HG02943 (cell line): Measurements from ENCODE around the gene TLR5.

Source experiments
- ATAC-seq: cut with Tn5 transposase; IDR thresholded peaks from one replicate; pipeline ENCODE4 v1.9.1; 2021; ENCODE audit warnings: mild to moderate bottlenecking, low read depth, moderate library complexity; ENCODE audit not compliant: unreplicated experiment

The TLR5 gene

DNA sequence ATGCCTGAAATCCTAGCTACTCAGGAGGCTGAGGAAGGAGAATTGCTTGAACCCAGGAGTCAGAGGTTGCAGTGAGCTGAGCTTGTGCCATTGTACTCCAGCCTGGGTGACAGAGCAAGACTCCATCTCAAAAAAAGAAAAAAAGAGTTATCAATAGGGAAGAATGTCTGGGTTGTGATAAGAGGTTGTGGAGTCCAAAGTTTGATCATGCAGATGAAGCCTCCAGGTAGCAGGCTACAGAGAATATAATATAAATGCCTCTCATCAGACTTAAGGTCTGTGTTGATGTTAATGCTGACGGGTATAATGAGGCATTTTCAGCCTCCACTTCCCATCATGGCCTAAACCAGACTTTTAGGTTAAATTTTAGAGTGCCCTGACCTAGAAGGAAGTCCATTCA is 24.6 kb downstream of the TLR5 start:
- no peak for ATAC-seq

DNA sequence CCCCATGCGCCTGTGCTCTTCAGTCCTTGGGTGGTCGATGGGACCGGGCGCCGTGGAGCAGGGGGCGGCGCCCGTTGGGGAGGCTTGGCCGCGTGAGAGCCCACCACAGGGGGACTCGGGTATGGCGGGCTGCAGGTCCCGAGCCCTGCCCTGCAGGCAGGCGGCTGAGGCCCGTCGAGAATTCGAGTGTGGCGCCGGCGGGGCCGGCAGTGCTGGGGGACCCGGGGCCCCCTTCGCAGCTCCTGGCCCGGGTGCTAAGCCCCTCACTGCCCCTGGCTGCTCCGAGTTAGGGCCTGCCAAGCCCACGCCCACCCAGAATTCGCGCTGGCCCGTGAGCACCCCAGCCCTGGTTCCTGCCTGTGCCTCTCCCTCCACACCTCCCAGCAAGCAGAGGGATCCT is 26.1 kb downstream of the TLR5 start:
- ATAC-seq, result no peak

DNA sequence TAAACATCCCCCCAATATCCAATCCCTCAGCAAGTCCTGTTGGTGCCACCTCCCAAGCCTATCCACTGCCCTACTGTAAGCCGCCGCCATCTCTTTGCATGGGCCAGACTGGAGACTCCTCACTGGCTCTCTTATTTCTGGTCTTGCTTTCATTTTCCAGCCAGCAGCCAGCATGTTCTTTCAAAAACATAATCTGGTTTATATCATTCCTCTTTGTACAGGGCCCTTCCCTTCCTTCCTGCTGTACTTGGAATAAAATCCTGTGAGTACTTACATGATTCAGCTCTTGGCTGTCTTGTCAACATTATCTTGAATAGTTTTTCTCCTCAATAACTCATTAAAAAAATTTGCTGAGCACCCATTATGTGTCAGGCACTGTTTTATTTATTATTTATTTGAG is 28.2 kb downstream of the TLR5 start:
- no peak for ATAC-seq

DNA sequence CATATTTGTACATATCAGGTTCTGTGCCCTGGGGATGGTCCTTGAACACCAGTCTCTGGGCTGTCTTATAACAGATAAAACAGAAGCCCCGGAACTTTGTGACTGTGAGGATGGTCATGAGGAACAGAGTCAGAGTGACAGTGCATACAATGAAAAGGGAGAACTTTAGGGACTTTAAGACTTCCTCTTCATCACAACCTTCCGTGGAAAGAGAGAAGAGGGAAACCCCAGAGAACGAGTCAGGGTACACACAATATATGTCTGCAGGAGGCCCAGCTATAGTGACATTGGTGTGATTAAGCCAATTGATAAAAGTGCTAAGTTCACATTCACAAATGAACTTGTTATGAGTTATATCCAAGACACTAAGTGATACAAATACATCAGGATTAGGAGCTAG is 32.1 kb downstream of the TLR5 start:
- ATAC-seq, result no peak

DNA sequence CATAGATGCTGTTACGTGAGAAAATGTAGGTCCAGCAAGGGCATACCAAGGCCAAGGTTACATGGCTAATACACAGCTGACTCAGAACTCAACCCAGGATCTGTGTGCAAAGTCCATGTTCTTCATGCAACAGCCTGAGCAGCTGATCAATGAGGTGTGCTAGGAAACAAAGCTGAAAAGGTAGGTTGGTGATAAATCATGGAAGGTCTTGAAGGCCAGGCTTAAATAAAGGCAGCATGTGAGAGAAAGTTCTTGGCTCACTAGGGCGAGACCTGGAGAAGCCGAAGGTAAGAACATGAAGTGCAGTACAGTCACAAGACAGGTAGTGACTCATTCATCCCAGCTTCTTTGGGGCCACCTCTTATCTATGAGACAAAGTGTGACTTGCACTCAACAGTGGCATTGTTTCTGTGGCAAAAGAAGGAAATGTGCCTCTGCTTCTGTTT is 33.4 kb downstream of the TLR5 start:
- no peak for ATAC-seq

DNA sequence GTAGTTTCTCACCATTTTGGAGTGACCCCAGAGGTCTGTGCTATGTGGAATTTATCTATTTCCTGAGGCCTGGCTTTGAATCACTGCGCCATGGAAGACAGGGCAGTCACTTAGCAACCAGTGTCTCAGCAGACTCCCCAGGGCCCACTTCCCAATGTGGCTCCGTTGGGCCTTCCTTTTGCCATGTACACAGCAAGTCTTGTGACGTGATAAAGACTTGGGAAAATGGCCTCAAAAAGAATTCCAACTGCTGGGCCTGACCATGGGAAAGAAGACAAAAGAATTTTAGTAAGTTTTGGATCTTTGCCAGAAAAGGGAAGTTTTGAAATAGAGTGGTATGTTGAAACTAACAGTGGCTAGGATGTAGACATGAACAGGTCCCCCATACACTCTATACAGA is 36.2 kb downstream of the TLR5 start:
- no peak for ATAC-seq

DNA sequence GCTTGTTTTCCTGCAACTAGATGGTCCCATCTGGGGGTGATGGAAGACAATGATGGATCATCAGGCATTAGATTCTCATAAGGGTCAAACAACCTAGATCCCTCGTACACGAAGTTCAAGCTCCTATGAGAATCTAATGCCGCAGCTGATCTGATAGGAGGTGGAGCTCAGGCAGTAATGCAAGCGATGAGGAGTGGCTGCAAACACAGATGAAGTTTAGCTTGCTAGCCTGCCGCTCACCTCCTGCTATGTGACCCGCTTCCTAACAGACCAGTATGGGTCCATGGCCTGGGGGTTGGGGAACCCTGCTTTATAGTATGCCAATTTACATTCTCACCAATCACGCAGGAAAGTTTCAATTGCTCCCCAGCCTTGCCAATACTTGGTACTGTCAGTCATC is 37.5 kb downstream of the TLR5 start:
- no peak for ATAC-seq

DNA sequence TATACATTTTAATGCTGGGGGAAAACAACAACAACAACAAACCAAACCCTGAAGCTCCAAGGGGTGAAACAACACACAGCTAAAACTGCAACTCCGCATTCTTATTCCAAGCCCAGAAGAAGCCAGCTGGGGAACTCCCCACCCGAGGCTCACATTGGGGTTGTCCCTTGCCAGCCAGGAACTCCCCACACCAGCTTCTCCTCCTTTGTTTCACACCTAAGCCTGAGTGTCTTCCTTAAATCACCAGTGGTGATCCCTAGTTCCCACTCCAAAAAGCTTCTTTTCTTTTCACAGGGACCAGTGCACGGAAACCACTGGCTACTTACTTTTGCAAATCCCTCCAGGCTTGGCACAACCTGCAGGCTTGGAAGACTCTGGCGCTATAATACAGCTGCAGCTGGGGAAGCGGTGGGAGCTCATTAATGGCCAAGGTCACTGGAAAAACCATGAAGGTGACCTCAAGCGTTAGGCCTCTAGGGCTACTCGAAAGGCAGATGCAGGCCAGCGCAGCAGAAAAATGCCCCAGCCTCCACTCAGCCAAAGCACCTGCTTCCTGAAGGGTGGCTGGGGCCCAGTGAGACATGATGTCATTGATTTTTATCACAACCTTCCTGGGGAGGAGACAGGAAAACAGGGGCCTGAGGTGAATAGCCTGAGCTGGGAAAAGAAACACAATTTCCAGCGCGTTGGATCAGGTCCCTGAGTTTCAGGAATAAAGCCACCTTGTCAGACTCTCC is 40.1 kb downstream of the TLR5 start:
- ATAC-seq, result no peak

DNA sequence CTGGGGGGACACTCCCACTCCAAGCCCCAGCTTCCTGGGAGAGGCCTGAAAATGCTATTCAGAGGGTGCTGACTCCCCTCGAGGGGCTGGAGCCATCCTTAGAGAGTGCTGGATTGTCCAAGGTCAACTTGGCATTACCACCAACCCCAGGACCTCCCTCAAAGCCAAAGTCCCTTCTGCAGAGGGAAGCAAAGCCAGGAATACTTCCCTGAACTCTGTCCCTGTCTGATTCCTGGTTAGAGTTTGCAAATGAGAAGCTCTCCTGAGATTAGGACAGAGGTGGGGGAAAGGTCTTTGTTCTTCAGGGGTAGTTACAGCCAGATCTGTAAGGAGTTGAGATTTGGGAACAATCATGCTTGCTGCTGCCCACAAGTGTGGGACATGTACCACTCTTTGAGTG is 45.3 kb downstream of the TLR5 start:
- ATAC-seq, result no peak

DNA sequence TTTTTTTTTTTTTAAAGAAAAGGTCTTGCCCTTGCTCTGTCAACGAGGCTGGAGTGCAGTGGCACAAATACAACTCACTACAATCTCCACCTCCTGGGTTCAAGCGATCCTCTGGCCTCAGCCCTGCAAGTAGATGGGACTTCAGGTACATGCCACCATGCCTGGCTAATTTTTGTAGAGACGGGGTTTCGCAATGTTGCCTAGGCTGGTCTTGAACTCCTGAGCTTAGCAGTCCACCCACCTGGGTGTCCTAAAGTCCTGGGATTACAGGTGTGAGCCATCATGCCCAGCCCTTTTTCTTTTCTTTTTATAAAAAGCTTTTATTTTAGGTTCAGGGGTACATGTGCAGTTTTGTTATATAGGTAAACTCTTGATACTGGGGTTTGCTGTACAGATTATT is 47.2 kb downstream of the TLR5 start:
- no peak for ATAC-seq

DNA sequence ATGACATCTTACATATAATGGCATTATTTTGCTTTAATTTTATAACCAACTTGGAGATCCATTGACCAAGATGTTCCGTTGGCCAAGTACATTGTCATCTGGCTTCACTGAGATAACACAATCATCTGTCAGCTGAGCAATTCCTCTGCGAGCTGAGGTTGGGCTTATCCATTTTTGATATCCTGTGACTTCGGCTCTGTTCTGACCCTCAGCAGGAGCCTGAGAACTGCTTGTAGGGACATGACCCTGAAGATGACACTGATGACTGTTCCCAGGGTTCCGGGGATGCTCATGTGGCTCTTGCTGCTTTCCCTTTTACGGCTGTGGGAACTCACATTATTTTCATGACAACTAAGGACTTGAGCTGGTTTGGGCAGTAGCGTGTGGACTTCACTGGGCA is 51.2 kb downstream of the TLR5 start:
- ATAC-seq, result no peak

DNA sequence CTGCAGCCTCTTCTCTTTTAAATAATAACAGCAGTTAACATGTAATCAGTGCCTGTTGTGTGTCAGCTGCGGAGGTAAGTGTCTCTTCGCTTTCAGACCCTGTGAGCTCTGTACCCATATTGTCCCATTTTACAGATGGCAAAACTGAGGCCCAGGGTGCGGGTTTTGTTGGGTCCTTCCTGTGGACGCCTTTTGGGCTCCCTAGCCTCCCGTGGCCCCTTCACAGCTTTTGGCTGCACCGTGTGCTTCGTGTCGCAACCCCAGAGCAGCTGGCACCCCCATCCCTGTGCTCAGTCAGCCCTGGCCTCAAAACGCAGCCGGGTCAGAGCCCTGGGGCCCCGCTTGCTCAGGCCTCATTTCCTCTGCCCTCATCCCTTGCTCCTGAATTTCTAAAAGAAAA is 53.8 kb downstream of the TLR5 start:
- ATAC-seq, result no peak

DNA sequence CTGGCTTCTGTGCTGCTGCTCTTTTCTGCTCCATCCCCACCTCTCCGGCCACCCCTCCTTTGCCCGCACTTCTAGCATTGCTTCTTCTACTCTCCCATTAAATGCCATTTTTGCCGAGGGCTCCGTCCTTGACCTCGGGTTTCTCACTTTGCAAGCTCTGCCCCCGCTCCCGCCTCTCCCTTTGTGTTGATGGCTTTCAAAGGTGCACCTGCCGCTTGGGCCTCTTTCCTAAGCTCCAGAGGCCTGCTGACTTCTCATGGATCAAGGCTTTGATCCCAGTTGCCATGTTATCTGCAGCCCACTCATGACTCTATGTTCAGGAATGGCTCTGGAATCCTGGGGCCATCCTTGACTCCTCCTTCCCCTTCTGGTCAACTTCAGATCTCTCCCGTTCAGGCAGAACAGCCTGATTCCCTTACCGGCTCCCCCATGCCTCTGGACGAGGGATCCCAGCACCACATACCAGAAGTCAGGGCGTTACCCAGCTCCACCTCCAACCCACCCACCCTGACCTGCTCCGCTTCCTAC is 54.3 kb downstream of the TLR5 start:
- no peak for ATAC-seq

DNA sequence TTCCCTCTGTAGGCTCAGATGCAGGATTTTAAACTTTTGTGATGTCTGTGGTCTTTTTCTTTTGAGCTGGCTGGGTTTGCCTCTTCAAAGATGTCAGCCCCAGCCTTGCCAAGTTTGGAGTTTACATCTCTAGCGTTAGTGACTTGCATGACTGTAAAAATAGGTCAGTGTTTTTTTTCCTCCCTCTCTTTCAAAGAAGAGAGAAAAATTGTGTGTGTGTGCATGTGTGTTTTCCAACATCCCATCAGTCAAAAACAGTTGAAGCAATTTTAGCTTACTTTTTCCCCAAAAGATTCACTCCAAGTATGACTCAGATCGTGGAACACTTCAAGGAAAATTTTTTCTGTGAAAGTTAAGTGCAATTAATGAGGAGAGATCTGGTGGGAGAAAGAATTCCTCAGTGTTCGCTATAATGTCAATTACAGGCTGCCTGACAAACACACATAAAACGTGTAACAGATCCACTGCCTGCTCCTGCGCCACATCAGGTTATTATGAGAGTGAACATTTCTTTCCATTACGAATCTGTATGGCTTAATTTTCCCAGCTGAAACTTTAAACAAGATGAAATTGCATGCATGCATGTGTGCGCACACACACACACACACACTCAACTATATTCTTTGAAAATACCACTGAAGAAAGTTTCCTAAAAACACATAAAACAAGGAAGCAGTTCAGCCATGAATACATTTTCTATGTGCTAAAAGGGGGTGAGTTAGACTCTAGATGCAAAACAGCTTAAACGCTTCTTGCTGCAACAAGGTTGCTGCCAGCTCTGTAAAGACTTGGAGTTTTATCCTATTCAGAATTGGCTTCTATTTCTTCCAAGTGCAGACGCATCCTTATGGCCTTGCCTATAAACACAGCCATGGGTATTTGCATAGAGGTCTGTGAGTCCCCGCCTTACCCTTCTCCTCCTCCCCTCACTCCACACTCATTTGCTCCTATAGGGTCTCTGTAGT is 55.5 kb downstream of the TLR5 start:
- no peak for ATAC-seq

DNA sequence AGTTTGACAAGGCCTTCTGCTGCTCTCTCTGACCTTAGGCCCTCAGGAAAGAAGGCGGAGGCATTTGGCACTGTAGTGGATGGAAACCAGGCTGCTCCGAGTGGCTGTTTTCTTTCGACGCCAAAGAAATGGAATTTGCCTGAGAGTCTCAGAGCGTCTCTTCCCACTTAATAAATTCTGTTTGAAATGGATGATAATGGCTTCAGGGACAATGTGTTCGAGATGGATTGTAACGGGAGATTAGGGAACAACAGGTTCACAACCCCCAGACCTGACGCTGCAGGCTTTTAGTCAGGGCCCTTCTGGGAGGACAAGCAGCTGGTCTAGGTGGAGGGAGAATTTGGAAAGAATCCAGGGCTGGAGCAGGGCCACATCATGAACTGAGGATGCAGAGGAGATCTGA is 58.6 kb downstream of the TLR5 start:
- ATAC-seq, result no peak

DNA sequence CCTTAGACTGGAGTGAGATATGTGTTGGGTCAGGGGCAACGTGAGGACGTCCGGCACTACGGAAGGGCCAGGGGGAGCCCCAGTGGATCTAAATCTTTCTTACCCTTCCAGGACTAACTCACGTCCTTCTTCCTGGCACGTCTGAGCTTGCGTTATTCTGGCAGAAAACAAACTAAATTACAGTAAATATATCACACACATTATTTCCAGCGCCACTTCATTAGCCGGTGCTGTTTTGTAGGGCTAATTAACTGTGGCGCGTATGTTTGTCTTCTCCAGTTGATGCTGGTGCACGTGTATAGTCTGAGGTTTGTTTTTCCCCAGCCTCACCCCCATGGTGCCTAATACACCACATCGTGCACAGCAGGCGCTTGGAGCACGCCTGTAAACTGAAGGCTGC is 59.2 kb downstream of the TLR5 start:
- no peak for ATAC-seq

DNA sequence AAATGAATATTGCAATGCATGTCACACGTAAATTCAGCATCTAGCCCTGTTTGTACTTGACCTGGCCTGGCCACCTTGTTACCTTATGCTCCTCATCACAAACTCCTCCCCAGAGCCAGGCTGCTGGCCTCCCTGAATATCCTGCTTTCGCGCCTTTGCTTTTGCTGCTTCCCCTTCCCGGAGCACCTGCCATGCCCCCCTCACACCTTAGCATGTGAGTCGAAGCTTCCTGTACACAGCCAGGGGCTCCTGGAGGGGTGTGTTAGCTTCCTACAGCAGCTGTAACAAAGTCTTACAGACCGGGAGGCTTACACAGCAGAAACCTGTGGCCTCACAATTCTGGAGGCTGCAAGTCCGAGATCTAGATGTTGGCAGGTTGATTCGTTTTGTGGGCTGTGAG is 60.1 kb downstream of the TLR5 start:
- no peak for ATAC-seq

DNA sequence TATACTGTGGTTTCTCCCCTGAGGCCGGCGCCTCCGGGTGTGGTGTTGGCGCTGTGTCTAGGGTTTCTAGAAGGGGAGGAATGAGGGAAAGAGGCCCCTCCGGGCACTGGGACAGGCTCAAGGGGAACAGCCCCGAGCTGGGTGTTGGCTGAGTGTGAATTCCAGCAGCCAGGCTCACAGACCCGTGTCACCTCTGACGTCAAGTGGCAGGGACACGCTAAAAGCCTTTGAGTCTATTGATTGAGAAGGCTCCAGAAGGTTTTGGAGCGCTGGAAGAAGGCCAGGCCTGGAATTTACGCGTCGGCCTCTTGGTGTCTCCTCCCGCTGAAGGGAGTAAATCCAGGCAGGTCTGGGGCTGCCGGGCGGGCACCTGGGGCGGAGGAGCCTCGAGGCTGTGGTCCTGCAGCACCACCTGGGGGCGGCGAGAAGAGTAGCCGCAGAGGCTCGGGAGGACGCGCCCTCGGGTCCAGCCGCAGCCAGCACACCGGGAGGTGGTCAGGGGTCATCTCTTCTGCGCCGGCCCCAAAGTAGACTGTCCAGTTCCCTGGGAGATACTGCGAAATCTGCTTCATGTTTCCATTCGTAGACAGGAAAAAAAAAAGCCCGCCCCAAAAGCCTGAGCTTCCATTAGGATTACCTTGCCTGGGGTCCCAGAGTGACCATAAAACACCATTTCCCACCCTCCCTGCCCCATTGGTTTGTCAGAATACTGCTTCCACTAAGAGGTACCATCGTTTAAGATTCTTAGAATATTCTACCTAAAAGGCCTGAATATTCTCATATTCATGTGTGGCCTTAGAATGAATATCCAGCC is 61.7 kb downstream of the TLR5 start:
- ATAC-seq, result peak; percentile 93

DNA sequence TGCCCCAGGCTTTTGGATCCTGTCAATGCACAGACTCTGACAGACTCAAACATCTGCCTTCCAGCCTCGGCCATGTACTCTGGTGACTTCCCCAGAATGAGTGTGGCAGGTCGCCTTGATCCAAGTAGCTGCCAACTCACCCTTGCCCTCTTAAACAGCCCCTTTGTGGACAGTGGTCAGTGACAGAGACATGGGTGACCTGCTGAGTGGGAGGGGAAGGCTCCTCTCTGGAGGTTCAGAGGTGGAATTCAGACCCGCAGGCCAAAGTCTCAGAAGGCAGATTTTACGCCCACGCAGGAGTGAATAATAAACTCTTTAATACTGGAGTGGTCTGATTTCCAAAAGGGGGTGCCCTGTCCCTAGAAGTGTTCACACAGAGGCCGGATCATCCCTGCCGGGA is 63.5 kb downstream of the TLR5 start:
- no peak for ATAC-seq

DNA sequence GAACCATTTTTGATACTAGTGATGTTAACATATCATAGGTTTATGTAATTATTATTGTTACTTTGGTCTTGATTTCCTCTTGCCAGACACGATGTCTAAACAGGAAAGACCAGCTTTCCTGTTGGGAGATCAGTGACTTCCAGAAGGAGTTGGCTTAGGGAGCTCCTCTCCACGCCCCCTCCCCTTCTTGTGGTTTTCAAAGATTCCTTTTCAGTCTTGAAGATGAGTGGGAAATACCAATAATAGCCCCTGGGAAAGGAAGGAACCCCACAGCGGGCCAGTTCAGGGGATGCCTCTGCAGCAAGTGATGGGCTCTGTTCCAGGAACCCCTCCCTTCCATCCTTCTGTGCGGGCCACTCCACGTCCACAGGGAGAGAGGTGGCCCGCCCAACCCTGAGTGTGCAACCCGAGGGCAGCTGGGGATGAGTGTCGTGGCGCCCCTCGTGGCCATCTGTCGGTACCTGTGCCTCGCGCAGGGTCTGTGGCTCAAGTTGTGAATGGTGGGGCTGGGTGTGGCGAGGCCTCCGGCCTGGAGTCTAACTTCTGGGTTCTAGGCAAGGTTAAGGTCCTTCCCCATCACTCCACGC is 65.7 kb downstream of the TLR5 start:
- no peak for ATAC-seq
